ENCODE measurements around the gene PTPRG.

Gene PTPRG

GRCh38 chr3:61562721-61563312, 1.4 kb downstream of the PTPRG start:
- no peak for DNase-seq (ENCODE audit: extremely low read depth, low read depth)
- TF ChIP-seq, protein P1, sequence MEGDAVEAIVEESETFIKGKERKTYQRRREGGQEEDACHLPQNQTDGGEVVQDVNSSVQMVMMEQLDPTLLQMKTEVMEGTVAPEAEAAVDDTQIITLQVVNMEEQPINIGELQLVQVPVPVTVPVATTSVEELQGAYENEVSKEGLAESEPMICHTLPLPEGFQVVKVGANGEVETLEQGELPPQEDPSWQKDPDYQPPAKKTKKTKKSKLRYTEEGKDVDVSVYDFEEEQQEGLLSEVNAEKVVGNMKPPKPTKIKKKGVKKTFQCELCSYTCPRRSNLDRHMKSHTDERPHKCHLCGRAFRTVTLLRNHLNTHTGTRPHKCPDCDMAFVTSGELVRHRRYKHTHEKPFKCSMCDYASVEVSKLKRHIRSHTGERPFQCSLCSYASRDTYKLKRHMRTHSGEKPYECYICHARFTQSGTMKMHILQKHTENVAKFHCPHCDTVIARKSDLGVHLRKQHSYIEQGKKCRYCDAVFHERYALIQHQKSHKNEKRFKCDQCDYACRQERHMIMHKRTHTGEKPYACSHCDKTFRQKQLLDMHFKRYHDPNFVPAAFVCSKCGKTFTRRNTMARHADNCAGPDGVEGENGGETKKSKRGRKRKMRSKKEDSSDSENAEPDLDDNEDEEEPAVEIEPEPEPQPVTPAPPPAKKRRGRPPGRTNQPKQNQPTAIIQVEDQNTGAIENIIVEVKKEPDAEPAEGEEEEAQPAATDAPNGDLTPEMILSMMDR (IDR thresholded peaks at IDR 0.05; ENCODE audit: low read depth, low read length): no peak

GRCh38 chr3:61563313-61564271, 2.2 kb downstream of the PTPRG start:
- no peak for DNase-seq (ENCODE audit: extremely low read depth, low read depth)
- TF ChIP-seq, protein P1 (IDR thresholded peaks at IDR 0.05; ENCODE audit: low read depth, low read length): no peak

DNA sequence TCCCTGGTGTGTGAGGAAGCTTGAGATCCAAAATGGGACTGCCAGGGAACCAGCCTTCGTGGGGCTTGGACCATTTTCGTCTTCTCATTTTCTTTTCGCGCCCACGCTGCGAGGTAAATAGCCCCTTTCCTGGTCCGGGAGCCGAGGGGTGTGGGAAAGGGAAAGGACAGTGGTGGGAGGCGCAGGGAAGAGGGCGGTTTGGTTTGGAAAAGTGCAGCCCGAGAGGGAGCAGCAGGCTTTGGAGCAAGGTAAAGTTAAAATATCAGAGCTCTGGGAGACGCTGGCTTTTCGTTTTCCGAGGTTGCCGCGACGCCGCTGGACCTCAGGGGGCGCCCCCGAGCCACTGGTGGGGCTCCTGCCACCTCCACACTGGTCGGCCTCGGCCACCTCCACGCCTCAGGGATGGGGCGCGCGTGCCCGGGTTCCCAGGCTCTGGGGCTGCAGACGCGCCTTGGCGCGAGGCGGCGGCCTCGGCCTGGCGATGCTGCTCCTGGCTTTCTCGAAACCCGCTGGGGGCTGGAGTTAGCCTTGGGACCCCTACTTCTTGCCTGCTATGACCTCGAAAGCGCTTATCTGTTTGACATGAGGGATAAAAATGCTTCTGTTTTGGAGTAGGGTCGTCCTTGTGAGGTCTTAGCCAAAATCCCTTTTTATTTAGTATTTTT, 3.2 kb downstream of the PTPRG start:
- DNase-seq (ENCODE audit: extremely low read depth, low read depth): peak; percentile 52
- TF ChIP-seq, protein P1 (IDR thresholded peaks at IDR 0.05; ENCODE audit: low read depth, low read length): peak; percentile 84

- TF ChIP-seq, protein P1 (IDR thresholded peaks at IDR 0.05; ENCODE audit: low read depth, low read length): no peak
- no peak for DNase-seq (ENCODE audit: extremely low read depth, low read depth)
Measured at GRCh38 chr3:61565569-61565968, 4.2 kb downstream of the PTPRG start.

- TF ChIP-seq, protein P1 (IDR thresholded peaks at IDR 0.05; ENCODE audit: low read depth, low read length): no peak
- DNase-seq (ENCODE audit: extremely low read depth, low read depth): no peak
Measured at GRCh38 chr3:61568127-61568526, 6.8 kb downstream of the PTPRG start.

GRCh38 chr3:61569856-61570580, 8.6 kb downstream of the PTPRG start:
- TF ChIP-seq, protein P1 (IDR thresholded peaks at IDR 0.05; ENCODE audit: low read depth, low read length): no peak
- DNase-seq (ENCODE audit: extremely low read depth, low read depth): no peak
